ENCODE data around the gene CRYBB3. TPM values are rescaled to one million over a fixed set of nuclear protein-coding genes. Genes with fewer than 3 reads are reported as not detected.

The CRYBB3 gene
- polyA plus RNA-seq, 1 experiment = not detected

- Histone ChIP-seq H3K9me3 (ENCODE audit: control insufficient read depth, insufficient read depth, low read length) (peaks cover 3% of the 10 kb centered on the region; the same call in 1 of the 2 replicates), H3K27ac (ENCODE audit: low read depth, low read length) (no peak overlapping the region), H3K4me3 (ENCODE audit: low read depth, low read length) (no peak overlapping the region), H3K27me3 (ENCODE audit: control insufficient read depth, insufficient read depth, low read length) (no peaks in the 10 kb centered on the region)
- no peak for TF ChIP-seq CTCF (IDR thresholded peaks at IDR 0.05; ENCODE audit: low read depth, low read length)
- POLR2A ChIA-PET = no interaction called here
- no peak for DNase-seq (ENCODE audit: low read depth, low spot score)
- CTCF ChIA-PET = no interaction called here
Observed at GRCh38 chr22:25160120-25160996, 39.3 kb upstream of the CRYBB3 start.

GRCh38 chr22:25161017-25161915 is 38.4 kb upstream of the CRYBB3 start:
- no peak for DNase-seq (ENCODE audit: low read depth, low spot score)
- CTCF ChIA-PET = no interaction called here
- H3K4me3 ChIP-seq (ENCODE audit: low read depth, low read length) = no peak overlapping the region
- POLR2A ChIA-PET = no interaction called here
- H3K27me3 ChIP-seq (ENCODE audit: control insufficient read depth, insufficient read depth, low read length) = no peaks in the 10 kb centered on the region
- peaks cover 3% of the 10 kb centered on the region; the same call in 1 of the 2 replicates for H3K9me3 ChIP-seq (ENCODE audit: control insufficient read depth, insufficient read depth, low read length)
- no peak overlapping the region for H3K27ac ChIP-seq (ENCODE audit: low read depth, low read length)
- TF ChIP-seq CTCF (IDR thresholded peaks at IDR 0.05; ENCODE audit: low read depth, low read length) = no peak

- Histone ChIP-seq H3K4me3 (ENCODE audit: low read depth, low read length) (no peak overlapping the region), H3K27ac (ENCODE audit: low read depth, low read length) (no peak overlapping the region), H3K9me3 (ENCODE audit: control insufficient read depth, insufficient read depth, low read length) (peaks cover 3% of the 10 kb centered on the region; the same call in 1 of the 2 replicates), H3K27me3 (ENCODE audit: control insufficient read depth, insufficient read depth, low read length) (no peaks in the 10 kb centered on the region)
- ChIA-PET POLR2A (no interaction called here), CTCF (no interaction called here)
- DNase-seq (ENCODE audit: low read depth, low spot score) = no peak
- no peak for TF ChIP-seq CTCF (IDR thresholded peaks at IDR 0.05; ENCODE audit: low read depth, low read length)
Observed at GRCh38 chr22:25161916-25162530, 37.6 kb upstream of the CRYBB3 start.

GRCh38 chr22:25162561-25162960 is 37.1 kb upstream of the CRYBB3 start:
- no peak overlapping the region for H3K4me3 ChIP-seq (ENCODE audit: low read depth, low read length)
- CTCF ChIA-PET = no interaction called here
- H3K9me3 ChIP-seq (ENCODE audit: control insufficient read depth, insufficient read depth, low read length) = peaks cover 3% of the 10 kb centered on the region; the same call in 1 of the 2 replicates
- no peak overlapping the region for H3K27ac ChIP-seq (ENCODE audit: low read depth, low read length)
- TF ChIP-seq CTCF (IDR thresholded peaks at IDR 0.05; ENCODE audit: low read depth, low read length) = no peak
- DNase-seq (ENCODE audit: low read depth, low spot score) = no peak
- no peaks in the 10 kb centered on the region for H3K27me3 ChIP-seq (ENCODE audit: control insufficient read depth, insufficient read depth, low read length)
- POLR2A ChIA-PET = no interaction called here

All from AG04450 (cell line).